ENCODE measurements around the gene GALNT2.

DNA sequence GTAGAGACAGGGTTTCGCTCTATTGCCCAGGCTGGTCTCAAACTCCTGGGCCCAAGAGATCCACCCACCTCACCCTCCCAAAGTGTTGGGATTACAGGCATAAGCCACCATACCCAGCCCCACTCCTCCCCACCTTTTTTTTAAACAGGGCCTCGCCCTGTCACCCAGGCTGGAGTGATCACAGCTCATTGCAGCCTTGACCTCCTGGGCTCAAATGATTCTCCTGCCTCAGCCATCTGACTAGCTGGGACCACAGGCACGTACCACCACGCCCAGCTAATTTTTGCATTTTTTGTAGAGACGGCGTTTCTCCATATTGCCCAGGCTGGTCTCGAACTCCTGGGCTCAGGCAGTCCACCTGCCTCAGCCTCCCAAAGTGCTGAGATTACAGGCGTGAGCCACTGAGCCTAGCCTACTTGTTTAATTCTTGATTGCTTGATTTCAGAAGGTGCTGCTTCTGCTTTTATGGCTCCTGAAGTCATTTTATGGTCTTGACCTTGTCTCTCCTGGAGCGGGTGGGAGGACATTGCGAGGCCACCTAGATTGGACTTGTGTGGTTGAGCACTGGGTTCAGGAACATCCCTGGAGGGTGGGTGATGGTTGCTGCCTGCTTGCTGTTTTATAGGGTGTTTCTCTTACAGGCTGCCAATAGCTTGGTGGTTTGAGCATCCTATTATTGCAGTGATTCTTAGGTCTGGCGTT is 81.9 kb downstream of the GALNT2 start:
- TF ChIP-seq, protein P1, sequence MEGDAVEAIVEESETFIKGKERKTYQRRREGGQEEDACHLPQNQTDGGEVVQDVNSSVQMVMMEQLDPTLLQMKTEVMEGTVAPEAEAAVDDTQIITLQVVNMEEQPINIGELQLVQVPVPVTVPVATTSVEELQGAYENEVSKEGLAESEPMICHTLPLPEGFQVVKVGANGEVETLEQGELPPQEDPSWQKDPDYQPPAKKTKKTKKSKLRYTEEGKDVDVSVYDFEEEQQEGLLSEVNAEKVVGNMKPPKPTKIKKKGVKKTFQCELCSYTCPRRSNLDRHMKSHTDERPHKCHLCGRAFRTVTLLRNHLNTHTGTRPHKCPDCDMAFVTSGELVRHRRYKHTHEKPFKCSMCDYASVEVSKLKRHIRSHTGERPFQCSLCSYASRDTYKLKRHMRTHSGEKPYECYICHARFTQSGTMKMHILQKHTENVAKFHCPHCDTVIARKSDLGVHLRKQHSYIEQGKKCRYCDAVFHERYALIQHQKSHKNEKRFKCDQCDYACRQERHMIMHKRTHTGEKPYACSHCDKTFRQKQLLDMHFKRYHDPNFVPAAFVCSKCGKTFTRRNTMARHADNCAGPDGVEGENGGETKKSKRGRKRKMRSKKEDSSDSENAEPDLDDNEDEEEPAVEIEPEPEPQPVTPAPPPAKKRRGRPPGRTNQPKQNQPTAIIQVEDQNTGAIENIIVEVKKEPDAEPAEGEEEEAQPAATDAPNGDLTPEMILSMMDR (IDR thresholded peaks at IDR 0.05; ENCODE audit: insufficient read depth, low read length, poor library complexity, severe bottlenecking) = no peak
- TF ChIP-seq EZH2phosphoT487 (conservative IDR thresholded peaks at IDR 0.05; ENCODE audit: low read length) = no peak
